ENCODE measurements around the gene SZT2.
"Not testable (repeated sequence)": the region's sequence is repeated elsewhere in the genome, so short reads cannot be mapped to it uniquely, and the experiment has no call there.

The SZT2 gene

DNA sequence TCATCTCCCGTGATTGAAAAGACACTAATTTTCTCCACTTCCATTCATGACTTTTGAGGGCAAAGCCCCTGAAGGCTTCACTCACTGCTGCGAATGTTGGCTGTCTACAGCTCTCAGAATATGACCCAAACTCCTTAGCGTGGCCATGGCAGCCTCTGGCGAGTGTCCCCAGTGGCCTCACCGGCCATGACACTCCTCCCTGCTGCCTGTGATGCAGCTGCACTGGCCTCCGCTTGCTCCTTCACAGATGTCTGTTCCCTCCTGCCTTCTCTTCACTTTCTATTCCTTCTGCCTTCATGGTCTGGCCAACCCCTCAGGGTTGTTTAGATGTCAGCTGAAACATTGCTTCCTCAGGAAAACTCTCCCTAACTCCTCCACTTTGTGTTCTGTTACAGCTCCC lies 110.2 kb downstream of the SZT2 start:
- DNase-seq: no peak

- not testable (repeated sequence) for DNase-seq
These were observed 112.1 kb downstream of the SZT2 start for GRCh38 chr1:43501806-43502205.

- no peak for DNase-seq
These were observed 113.8 kb downstream of the SZT2 start for GRCh38 chr1:43503534-43503933.
